Neural progenitor cell (in vitro differentiated cells): Measurements from ENCODE around the gene KLHL42. TPM values are rescaled to one million over a fixed set of nuclear protein-coding genes. Genes with fewer than 3 reads are reported as not detected.

Experiments used
- DNase-seq: peaks from one replicate; pipeline ENCODE4 v3.0.0-alpha.2; 2016; ENCODE audit warnings: low spot score
- H2AFZ ChIP-seq: fragments of 200-600 bp; sonication (generic); replicated peaks from 2 replicates; pipeline ENCODE4 v1.6.1; 2016; ENCODE audit warnings: antibody characterized with exemption
- H3F3A ChIP-seq: fragments of 200-600 bp; sonication (generic); 2 replicates; pipeline ENCODE4 v1.6.1; 2016; ENCODE audit warnings: antibody characterized with exemption, low read depth
- H3K27ac ChIP-seq: fragments of 200-600 bp; sonication (generic); 2 replicates; pipeline ENCODE4 v1.5.1; 2016; ENCODE audit warnings: mild to moderate bottlenecking
- H3K27me3 ChIP-seq: fragments of 200-600 bp; sonication (generic); 2 replicates; pipeline ENCODE4 v1.6.1; 2016; ENCODE audit warnings: mild to moderate bottlenecking, moderate library complexity
- H3K36me3 ChIP-seq: fragments of 200-600 bp; sonication (generic); 2 replicates; pipeline ENCODE4 v1.5.1; 2016
- H3K4me1 ChIP-seq: fragments of 200-600 bp; sonication (generic); 2 replicates; pipeline ENCODE4 v1.6.1; 2016; ENCODE audit warnings: mixed run types
- H3K4me2 ChIP-seq: fragments of 200-600 bp; sonication (generic); 2 replicates; pipeline ENCODE4 v1.6.1; 2016
- H3K4me3 ChIP-seq: fragments of 200-600 bp; sonication (generic); 2 replicates; pipeline ENCODE4 v1.5.1; 2016
- H3K79me2 ChIP-seq: fragments of 200-600 bp; sonication (generic); 2 replicates; pipeline ENCODE4 v1.6.1; 2016; ENCODE audit warnings: low read depth
- H3K9ac ChIP-seq: fragments of 200-600 bp; sonication (generic); 2 replicates; pipeline ENCODE4 v1.6.1; 2016
- H3K9me3 ChIP-seq: fragments of 200-600 bp; sonication (generic); 2 replicates; pipeline ENCODE4 v1.5.1; 2016; ENCODE audit warnings: low read depth
- H4K20me1 ChIP-seq: fragments of 200-600 bp; sonication (generic); 2 replicates; pipeline ENCODE4 v1.6.1; 2016; ENCODE audit warnings: low read depth
- H3K27ac Mint-ChIP-seq: 3 replicates; pipeline ENCODE4 v1.8.0; 2021; ENCODE audit warnings: mixed read lengths
- H3K27me3 Mint-ChIP-seq: 2 replicates; pipeline ENCODE4 v1.8.0; 2022; ENCODE audit warnings: low read depth, mild to moderate bottlenecking, inconsistent platforms, moderate library complexity, mixed read lengths; ENCODE audit not compliant: insufficient read depth
- H3K36me3 Mint-ChIP-seq: 3 replicates; pipeline ENCODE4 v1.8.0; 2021; ENCODE audit warnings: mixed read lengths
- H3K4me1 Mint-ChIP-seq: 3 replicates; pipeline ENCODE4 v1.8.0; 2021; ENCODE audit warnings: mixed read lengths
- H3K4me3 Mint-ChIP-seq: 3 replicates; pipeline ENCODE4 v1.8.0; 2021; ENCODE audit warnings: mild to moderate bottlenecking, moderate library complexity, mixed read lengths
- H3K9me3 Mint-ChIP-seq: 3 replicates; pipeline ENCODE4 v1.8.0; 2020; ENCODE audit warnings: mixed read lengths
- CTCF ChIP-seq: fragments of 200-600 bp; sonication (generic); IDR thresholded peaks from 2 replicates; pipeline ENCODE4 v1.5.1; 2017; ENCODE audit warnings: antibody characterized with exemption, mild to moderate bottlenecking
- EZH2 ChIP-seq: fragments of 200-600 bp; sonication (generic); IDR thresholded peaks from 2 replicates; pipeline ENCODE4 v1.6.1; 2017; ENCODE audit warnings: antibody characterized with exemption, mild to moderate bottlenecking, moderate library complexity
- EZH2phosphoT487 ChIP-seq: fragments of 200-600 bp; sonication (generic); IDR thresholded peaks from 2 replicates; pipeline ENCODE4 v1.6.1; 2017; ENCODE audit warnings: antibody characterized with exemption
- total RNA-seq: library from RNA; depleted of rRNA; stranded (reverse); fragments of >200 nt; gene quantifications from 2 replicates; pipeline ENCODE4 v1.2.3, GENCODE V29; 2015; ENCODE audit warnings: low replicate concordance

Gene KLHL42
- total RNA-seq, 1 donor from 2014 or later: 21.6 TPM

DNA sequence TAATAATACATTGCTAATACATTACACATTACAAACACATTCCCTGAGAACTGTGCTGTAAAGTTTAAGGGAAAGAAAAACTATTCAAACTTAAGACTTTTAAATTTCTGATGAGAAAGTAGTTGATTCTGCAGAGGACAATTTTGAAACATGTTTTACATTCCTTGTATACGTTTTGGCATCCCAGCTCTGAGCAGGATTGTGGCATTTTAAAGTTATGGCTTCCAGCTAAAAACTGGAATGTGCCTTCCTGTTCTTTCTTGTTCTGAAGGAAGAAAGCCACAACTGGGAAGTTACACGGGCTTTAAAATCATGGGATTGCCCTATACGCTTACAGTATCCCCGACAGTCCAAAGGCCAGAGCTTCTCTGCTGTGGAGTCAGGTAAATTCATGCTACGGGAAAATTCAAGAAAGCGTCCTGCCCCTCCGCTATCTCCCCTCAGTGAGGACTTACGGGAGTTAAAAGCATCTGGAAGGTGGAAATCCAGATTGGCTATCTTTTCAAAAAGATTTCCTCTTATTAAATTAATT, 10.8 kb upstream of the KLHL42 start:
- Mint-ChIP-seq H3K27me3 (no peaks in the 10 kb centered on the region), H3K27ac (no peak overlapping the region), H3K4me1 (peaks cover 3% of the 10 kb centered on the region), H3K4me3 (no peak overlapping the region), H3K9me3 (no peaks in the 10 kb centered on the region), H3K36me3 (no peaks in the 10 kb centered on the region)
- Histone ChIP-seq H3K9ac (no peak overlapping the region), H3K27ac (no peak overlapping the region), H3K79me2 (no peaks in the 10 kb centered on the region), H2AFZ (no peak overlapping the region), H3K9me3 (no peaks in the 10 kb centered on the region), H3K36me3 (no peaks in the 10 kb centered on the region), H4K20me1 (no peaks in the 10 kb centered on the region), H3K4me1 (no peaks in the 10 kb centered on the region), H3K27me3 (no peaks in the 10 kb centered on the region), H3F3A (no peaks in the 10 kb centered on the region), H3K4me2 (no peak overlapping the region), H3K4me3 (no peak overlapping the region)
- DNase-seq: no peak
- TF ChIP-seq EZH2 (no peak), CTCF (no peak), EZH2phosphoT487 (no peak)

GRCh38 chr12:27771481-27772327, 8.3 kb upstream of the KLHL42 start:
- DNase-seq: no peak
- no peaks in the 10 kb centered on the region for H3K36me3 Mint-ChIP-seq
- H3K4me3 Mint-ChIP-seq: no peak overlapping the region
- no peaks in the 10 kb centered on the region for H3K79me2 ChIP-seq
- H3K9me3 Mint-ChIP-seq: no peaks in the 10 kb centered on the region
- peaks cover 3% of the 10 kb centered on the region for H3K4me1 Mint-ChIP-seq
- H3K27ac ChIP-seq: no peak overlapping the region
- H3K9ac ChIP-seq: no peak overlapping the region
- no peaks in the 10 kb centered on the region for H3K36me3 ChIP-seq
- H2AFZ ChIP-seq: peak overlapping the region; percentile 48
- H3K4me1 ChIP-seq: no peaks in the 10 kb centered on the region
- H3K4me3 ChIP-seq: no peak overlapping the region
- no peaks in the 10 kb centered on the region for H3K27me3 ChIP-seq
- H3K27me3 Mint-ChIP-seq: no peaks in the 10 kb centered on the region
- no peak overlapping the region for H3K4me2 ChIP-seq
- no peak overlapping the region for H3K27ac Mint-ChIP-seq
- no peaks in the 10 kb centered on the region for H3F3A ChIP-seq
- no peak for TF ChIP-seq EZH2
- TF ChIP-seq EZH2phosphoT487: no peak
- TF ChIP-seq CTCF: no peak
- no peaks in the 10 kb centered on the region for H3K9me3 ChIP-seq
- no peaks in the 10 kb centered on the region for H4K20me1 ChIP-seq

- Mint-ChIP-seq H3K9me3 (no peaks in the 10 kb centered on the region), H3K36me3 (no peaks in the 10 kb centered on the region), H3K4me3 (no peak overlapping the region), H3K27me3 (no peaks in the 10 kb centered on the region), H3K27ac (no peak overlapping the region), H3K4me1 (peaks cover 3% of the 10 kb centered on the region)
- H2AFZ ChIP-seq: no peak overlapping the region
- H3K9ac ChIP-seq: no peak overlapping the region
- H3K27ac ChIP-seq: no peak overlapping the region
- H3K9me3 ChIP-seq: no peaks in the 10 kb centered on the region
- no peak overlapping the region for H3K4me3 ChIP-seq
- H4K20me1 ChIP-seq: no peaks in the 10 kb centered on the region
- H3K27me3 ChIP-seq: no peaks in the 10 kb centered on the region
- H3K36me3 ChIP-seq: no peaks in the 10 kb centered on the region
- no peak for DNase-seq
- no peak overlapping the region for H3K4me2 ChIP-seq
- H3F3A ChIP-seq: no peaks in the 10 kb centered on the region
- TF ChIP-seq CTCF (no peak), EZH2phosphoT487 (no peak), EZH2 (no peak)
- H3K79me2 ChIP-seq: no peaks in the 10 kb centered on the region
- no peaks in the 10 kb centered on the region for H3K4me1 ChIP-seq
Observed at GRCh38 chr12:27772328-27773049, 7.5 kb upstream of the KLHL42 start.
